Measurements from ENCODE around the gene ZFPM1.

ZFPM1 gene

DNA sequence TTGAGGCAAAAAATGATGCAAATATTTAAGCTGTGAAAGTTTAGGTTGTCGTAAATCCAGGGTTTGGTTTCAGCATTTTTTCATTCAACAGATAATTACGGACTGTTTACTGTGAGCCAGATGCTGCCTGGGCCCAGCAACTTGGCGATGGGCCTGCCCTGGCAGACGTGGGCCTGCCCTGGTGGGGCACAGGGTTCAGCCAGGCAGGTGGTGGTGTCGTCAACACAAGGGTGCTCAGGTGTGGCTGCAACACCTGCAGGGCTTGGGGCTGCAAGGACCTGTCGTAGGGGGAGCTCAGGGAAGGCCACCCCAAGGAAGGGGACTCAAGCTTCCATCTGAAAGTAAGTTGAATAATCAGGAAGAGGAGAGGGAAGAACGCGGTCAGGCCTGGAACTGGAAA, 132.2 kb downstream of the ZFPM1 start:
- no peak for TF ChIP-seq POLR2AphosphoS5 (IDR thresholded peaks at IDR 0.05; ENCODE audit: low read depth)
- TF ChIP-seq SPI1 (IDR thresholded peaks at IDR 0.05; ENCODE audit: borderline replicate concordance, low read depth): no peak
- TF ChIP-seq, protein P1, sequence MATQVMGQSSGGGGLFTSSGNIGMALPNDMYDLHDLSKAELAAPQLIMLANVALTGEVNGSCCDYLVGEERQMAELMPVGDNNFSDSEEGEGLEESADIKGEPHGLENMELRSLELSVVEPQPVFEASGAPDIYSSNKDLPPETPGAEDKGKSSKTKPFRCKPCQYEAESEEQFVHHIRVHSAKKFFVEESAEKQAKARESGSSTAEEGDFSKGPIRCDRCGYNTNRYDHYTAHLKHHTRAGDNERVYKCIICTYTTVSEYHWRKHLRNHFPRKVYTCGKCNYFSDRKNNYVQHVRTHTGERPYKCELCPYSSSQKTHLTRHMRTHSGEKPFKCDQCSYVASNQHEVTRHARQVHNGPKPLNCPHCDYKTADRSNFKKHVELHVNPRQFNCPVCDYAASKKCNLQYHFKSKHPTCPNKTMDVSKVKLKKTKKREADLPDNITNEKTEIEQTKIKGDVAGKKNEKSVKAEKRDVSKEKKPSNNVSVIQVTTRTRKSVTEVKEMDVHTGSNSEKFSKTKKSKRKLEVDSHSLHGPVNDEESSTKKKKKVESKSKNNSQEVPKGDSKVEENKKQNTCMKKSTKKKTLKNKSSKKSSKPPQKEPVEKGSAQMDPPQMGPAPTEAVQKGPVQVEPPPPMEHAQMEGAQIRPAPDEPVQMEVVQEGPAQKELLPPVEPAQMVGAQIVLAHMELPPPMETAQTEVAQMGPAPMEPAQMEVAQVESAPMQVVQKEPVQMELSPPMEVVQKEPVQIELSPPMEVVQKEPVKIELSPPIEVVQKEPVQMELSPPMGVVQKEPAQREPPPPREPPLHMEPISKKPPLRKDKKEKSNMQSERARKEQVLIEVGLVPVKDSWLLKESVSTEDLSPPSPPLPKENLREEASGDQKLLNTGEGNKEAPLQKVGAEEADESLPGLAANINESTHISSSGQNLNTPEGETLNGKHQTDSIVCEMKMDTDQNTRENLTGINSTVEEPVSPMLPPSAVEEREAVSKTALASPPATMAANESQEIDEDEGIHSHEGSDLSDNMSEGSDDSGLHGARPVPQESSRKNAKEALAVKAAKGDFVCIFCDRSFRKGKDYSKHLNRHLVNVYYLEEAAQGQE (IDR thresholded peaks at IDR 0.05; ENCODE audit: insufficient replicate concordance, low read depth): no peak
- no peak for TF ChIP-seq CTCF (IDR thresholded peaks at IDR 0.05; ENCODE audit: insufficient read depth, low read length)
- TF ChIP-seq GABPA (IDR thresholded peaks at IDR 0.05; ENCODE audit: low read depth): no peak
- no peak overlapping the region for H3K4me3 ChIP-seq (replicated peaks; ENCODE audit: insufficient read depth, low read length)

DNA sequence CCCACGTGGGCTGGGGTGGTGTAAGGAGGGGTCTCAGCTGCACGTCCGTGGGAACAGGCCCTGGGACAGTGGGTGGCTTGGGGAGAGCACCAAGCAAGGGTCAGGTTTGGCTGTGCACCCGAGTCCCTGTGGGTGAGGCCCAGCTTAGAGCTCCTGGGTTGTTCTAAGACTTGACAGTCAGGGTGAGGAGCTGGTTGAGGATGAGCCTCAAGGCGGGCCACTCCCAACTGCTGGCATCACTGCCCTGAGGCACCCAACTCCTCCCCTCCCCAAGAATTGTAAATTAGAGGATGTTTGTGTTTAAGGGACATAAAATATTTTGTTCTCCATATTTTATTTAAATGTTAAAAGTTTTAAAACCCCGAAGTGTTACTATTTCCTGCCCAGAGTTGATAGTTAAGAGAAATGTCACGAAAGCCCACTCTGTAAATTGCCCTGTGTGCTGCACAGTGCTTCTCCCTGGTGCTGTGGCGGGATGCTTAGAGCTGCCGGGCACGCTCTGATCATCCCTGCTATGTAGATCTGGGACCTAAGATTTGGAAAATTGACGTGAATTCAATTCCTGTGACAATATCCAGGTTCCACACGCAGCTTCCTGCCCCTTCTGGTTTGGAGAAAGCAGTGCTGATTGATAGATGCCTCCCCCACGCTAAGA, 133.0 kb downstream of the ZFPM1 start:
- TF ChIP-seq GABPA (IDR thresholded peaks at IDR 0.05; ENCODE audit: low read depth) (no peak), SPI1 (IDR thresholded peaks at IDR 0.05; ENCODE audit: borderline replicate concordance, low read depth) (no peak), CTCF (IDR thresholded peaks at IDR 0.05; ENCODE audit: insufficient read depth, low read length) (no peak), POLR2AphosphoS5 (IDR thresholded peaks at IDR 0.05; ENCODE audit: low read depth) (no peak)
- TF ChIP-seq, protein P1 (IDR thresholded peaks at IDR 0.05; ENCODE audit: insufficient replicate concordance, low read depth): no peak
- Histone ChIP-seq H3K27me3 (ENCODE audit: insufficient read depth, poor library complexity, severe bottlenecking) (no peaks in the 10 kb centered on the region), H3K4me3 (replicated peaks; ENCODE audit: insufficient read depth, low read length) (no peak overlapping the region), H3K27ac (replicated peaks) (no peak overlapping the region)
- DNase-seq (ENCODE audit: low read depth in 1 of 2, low spot score in 1 of 2): no peak

More for the DNA sequence above, 132.2 kb downstream of the ZFPM1 start:
- H3K27ac ChIP-seq (replicated peaks): no peak overlapping the region
- no peak for DNase-seq (ENCODE audit: low read depth in 1 of 2, low spot score in 1 of 2)
- H3K27me3 ChIP-seq (ENCODE audit: insufficient read depth, poor library complexity, severe bottlenecking): no peaks in the 10 kb centered on the region

Small RNA genes lying within 50 kb of the gene (microRNA-seq; reads per million reads assigned to microRNA genes)
- 4.2 reads per million, percentile 12 among the genes with 10 or more reads in this experiment for gene MIR5189

Data from HL-60 (cell line).